Measurements from ENCODE around the gene DEPDC1.
"Not testable (repeated sequence)": the region's sequence is repeated elsewhere in the genome, so short reads cannot be mapped to it uniquely, and the experiment has no call there.

DEPDC1 gene

GRCh38 chr1:68481041-68481440 is 15.8 kb downstream of the DEPDC1 start:
- H2AFZ ChIP-seq (ENCODE audit: low read length): no peak overlapping the region
- H4K20me1 ChIP-seq (ENCODE audit: insufficient read depth, low read length, poor library complexity, severe bottlenecking): no peaks in the 10 kb centered on the region

GRCh38 chr1:68479501-68479900 is 17.4 kb downstream of the DEPDC1 start:
- Histone ChIP-seq H3K9ac (ENCODE audit: low read depth, low read length, poor library complexity, severe bottlenecking) (no peak overlapping the region), H3K36me3 (ENCODE audit: insufficient read depth, low read length) (peaks cover 67% of the 10 kb centered on the region), H4K20me1 (ENCODE audit: insufficient read depth, low read length, poor library complexity, severe bottlenecking) (no peaks in the 10 kb centered on the region), H3K4me1 (ENCODE audit: insufficient read depth, low read length, poor library complexity, severe bottlenecking) (no peaks in the 10 kb centered on the region), H3K9me3 (ENCODE audit: insufficient read depth, low read depth, low read length) (no peaks in the 10 kb centered on the region), H3K4me2 (ENCODE audit: low read depth, low read length, poor library complexity, severe bottlenecking) (no peak overlapping the region), H3K27me3 (ENCODE audit: insufficient read depth, low read length, poor library complexity, severe bottlenecking) (no peaks in the 10 kb centered on the region), H2AFZ (ENCODE audit: low read length) (no peak overlapping the region), H3F3A (ENCODE audit: low read depth) (no peaks in the 10 kb centered on the region), H3K4me3 (ENCODE audit: low read length, poor library complexity, severe bottlenecking) (no peak overlapping the region), H3K9me2 (replicated peaks; ENCODE audit: low read depth, low read length) (no peaks in the 10 kb centered on the region), H3K79me2 (ENCODE audit: insufficient read depth, low read length) (no peaks in the 10 kb centered on the region)
- no peak for TF ChIP-seq EZH2phosphoT487 (IDR thresholded peaks at IDR 0.05; ENCODE audit: borderline replicate concordance)
- TF ChIP-seq, protein P1, sequence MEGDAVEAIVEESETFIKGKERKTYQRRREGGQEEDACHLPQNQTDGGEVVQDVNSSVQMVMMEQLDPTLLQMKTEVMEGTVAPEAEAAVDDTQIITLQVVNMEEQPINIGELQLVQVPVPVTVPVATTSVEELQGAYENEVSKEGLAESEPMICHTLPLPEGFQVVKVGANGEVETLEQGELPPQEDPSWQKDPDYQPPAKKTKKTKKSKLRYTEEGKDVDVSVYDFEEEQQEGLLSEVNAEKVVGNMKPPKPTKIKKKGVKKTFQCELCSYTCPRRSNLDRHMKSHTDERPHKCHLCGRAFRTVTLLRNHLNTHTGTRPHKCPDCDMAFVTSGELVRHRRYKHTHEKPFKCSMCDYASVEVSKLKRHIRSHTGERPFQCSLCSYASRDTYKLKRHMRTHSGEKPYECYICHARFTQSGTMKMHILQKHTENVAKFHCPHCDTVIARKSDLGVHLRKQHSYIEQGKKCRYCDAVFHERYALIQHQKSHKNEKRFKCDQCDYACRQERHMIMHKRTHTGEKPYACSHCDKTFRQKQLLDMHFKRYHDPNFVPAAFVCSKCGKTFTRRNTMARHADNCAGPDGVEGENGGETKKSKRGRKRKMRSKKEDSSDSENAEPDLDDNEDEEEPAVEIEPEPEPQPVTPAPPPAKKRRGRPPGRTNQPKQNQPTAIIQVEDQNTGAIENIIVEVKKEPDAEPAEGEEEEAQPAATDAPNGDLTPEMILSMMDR (conservative IDR thresholded peaks at IDR 0.05; ENCODE audit: low read length): no peak

More at GRCh38 chr1:68481041-68481440, 15.8 kb downstream of the DEPDC1 start:
- Histone ChIP-seq H3F3A (ENCODE audit: low read depth) (no peaks in the 10 kb centered on the region), H3K9ac (ENCODE audit: low read depth, low read length, poor library complexity, severe bottlenecking) (no peak overlapping the region), H3K9me3 (ENCODE audit: insufficient read depth, low read depth, low read length) (no peaks in the 10 kb centered on the region), H3K4me2 (ENCODE audit: low read depth, low read length, poor library complexity, severe bottlenecking) (no peak overlapping the region), H3K4me1 (ENCODE audit: insufficient read depth, low read length, poor library complexity, severe bottlenecking) (no peaks in the 10 kb centered on the region), H3K79me2 (ENCODE audit: insufficient read depth, low read length) (no peaks in the 10 kb centered on the region), H3K4me3 (ENCODE audit: low read length, poor library complexity, severe bottlenecking) (no peak overlapping the region), H3K9me2 (replicated peaks; ENCODE audit: low read depth, low read length) (no peaks in the 10 kb centered on the region), H3K36me3 (ENCODE audit: insufficient read depth, low read length) (peaks cover 63% of the 10 kb centered on the region), H3K27me3 (ENCODE audit: insufficient read depth, low read length, poor library complexity, severe bottlenecking) (no peaks in the 10 kb centered on the region)
- TF ChIP-seq, protein P1 (conservative IDR thresholded peaks at IDR 0.05; ENCODE audit: low read length): no peak
- TF ChIP-seq EZH2phosphoT487 (IDR thresholded peaks at IDR 0.05; ENCODE audit: borderline replicate concordance): no peak

DNA sequence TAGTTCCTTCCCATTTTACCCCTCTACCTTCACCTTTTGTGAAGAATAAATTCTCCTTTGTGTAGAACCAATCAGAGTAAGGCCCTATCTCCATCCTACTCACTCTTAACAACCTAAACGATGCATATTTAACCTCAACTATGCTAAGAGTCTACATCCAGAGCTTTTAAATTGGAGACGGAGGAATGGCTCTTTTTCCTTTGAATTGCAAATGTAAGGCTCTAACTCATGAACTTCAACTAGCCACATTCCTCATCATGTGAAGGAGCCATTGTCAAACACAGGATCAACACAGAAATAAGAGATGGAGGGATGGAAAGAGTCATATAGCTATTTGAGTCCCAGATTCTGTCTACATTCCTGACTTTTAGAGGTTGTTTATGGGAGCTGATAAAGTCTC is 18.2 kb downstream of the DEPDC1 start:
- no peaks in the 10 kb centered on the region for H4K20me1 ChIP-seq (ENCODE audit: insufficient read depth, low read length, poor library complexity, severe bottlenecking)
- H3K4me1 ChIP-seq (ENCODE audit: insufficient read depth, low read length, poor library complexity, severe bottlenecking): no peaks in the 10 kb centered on the region
- H3K4me2 ChIP-seq (ENCODE audit: low read depth, low read length, poor library complexity, severe bottlenecking): no peak overlapping the region
- H2AFZ ChIP-seq (ENCODE audit: low read length): no peak overlapping the region
- no peak for TF ChIP-seq EZH2phosphoT487 (IDR thresholded peaks at IDR 0.05; ENCODE audit: borderline replicate concordance)
- TF ChIP-seq, protein P1 (conservative IDR thresholded peaks at IDR 0.05; ENCODE audit: low read length): no peak
- no peaks in the 10 kb centered on the region for H3F3A ChIP-seq (ENCODE audit: low read depth)
- no peaks in the 10 kb centered on the region for H3K9me2 ChIP-seq (replicated peaks; ENCODE audit: low read depth, low read length)
- H3K9me3 ChIP-seq (ENCODE audit: insufficient read depth, low read depth, low read length): no peaks in the 10 kb centered on the region
- no peaks in the 10 kb centered on the region for H3K27me3 ChIP-seq (ENCODE audit: insufficient read depth, low read length, poor library complexity, severe bottlenecking)
- no peak overlapping the region for H3K4me3 ChIP-seq (ENCODE audit: low read length, poor library complexity, severe bottlenecking)
- no peak overlapping the region for H3K9ac ChIP-seq (ENCODE audit: low read depth, low read length, poor library complexity, severe bottlenecking)
- peaks cover 66% of the 10 kb centered on the region for H3K36me3 ChIP-seq (ENCODE audit: insufficient read depth, low read length)
- no peaks in the 10 kb centered on the region for H3K79me2 ChIP-seq (ENCODE audit: insufficient read depth, low read length)

GRCh38 chr1:68476626-68477025 is 20.3 kb downstream of the DEPDC1 start:
- not testable (repeated sequence) for H4K20me1 ChIP-seq (ENCODE audit: insufficient read depth, low read length, poor library complexity, severe bottlenecking); H3K79me2 ChIP-seq (ENCODE audit: insufficient read depth, low read length); H3K4me1 ChIP-seq (ENCODE audit: insufficient read depth, low read length, poor library complexity, severe bottlenecking); H3K27me3 ChIP-seq (ENCODE audit: insufficient read depth, low read length, poor library complexity, severe bottlenecking); H2AFZ ChIP-seq (ENCODE audit: low read length); H3K9me2 ChIP-seq (replicated peaks; ENCODE audit: low read depth, low read length); H3K4me2 ChIP-seq (ENCODE audit: low read depth, low read length, poor library complexity, severe bottlenecking); H3K4me3 ChIP-seq (ENCODE audit: low read length, poor library complexity, severe bottlenecking); H3K9ac ChIP-seq (ENCODE audit: low read depth, low read length, poor library complexity, severe bottlenecking); H3F3A ChIP-seq (ENCODE audit: low read depth); H3K9me3 ChIP-seq (ENCODE audit: insufficient read depth, low read depth, low read length)
- H3K36me3 ChIP-seq (ENCODE audit: insufficient read depth, low read length): peaks cover 49% of the 10 kb centered on the region; the same call in 1 of the 2 replicates

All from Loucy (cell line).